Prostate gland (tissue), 2 donors: ENCODE results near the gene ATP1B1. TPM values are rescaled to one million over a fixed set of nuclear protein-coding genes. Genes with fewer than 3 reads are reported as not detected.

Source experiments
- DNase-seq: peaks from one replicate; pipeline ENCODE4 v3.0.0-alpha.2; 2019; ENCODE audit warnings: low spot score
- H3K27ac ChIP-seq, 2 donors: fragments of 200-600 bp; sonication (generic); 2 replicates each; pipeline ENCODE4 v1.5.1; 2017 to 2019
- H3K27me3 ChIP-seq: fragments of 200-600 bp; sonication (generic); replicated peaks from 2 replicates; pipeline ENCODE4 v1.5.1; 2019; ENCODE audit not compliant: insufficient read depth
- H3K36me3 ChIP-seq, 2 donors: fragments of 200-600 bp; sonication (generic); 1 replicate in 1 of 2; 2 replicates in 1 of 2; pipeline versions ENCODE4 v1.5.1 to v1.8.1; 2017 to 2019
- H3K4me1 ChIP-seq: fragments of 200-600 bp; sonication (generic); replicated peaks from 2 replicates; pipeline ENCODE4 v1.5.1; 2019
- H3K4me3 ChIP-seq, 2 donors: fragments of 200-600 bp; sonication (generic); 2 replicates each; pipeline ENCODE4 v1.5.1; 2017 to 2019
- H3K9me3 ChIP-seq: fragments of 200-600 bp; sonication (generic); 2 replicates; pipeline ENCODE4 v1.5.1; 2017
- CTCF ChIP-seq, 4 experiments: fragments of 200-600 bp in 2 of 4; fragments of 450-650 bp in 2 of 4; sonication (generic) in 2 of 4; IDR thresholded peaks; 1 replicate in 3 of 4; 2 replicates in 1 of 4; pipeline ENCODE4 v1.5.1; 2016 to 2019; ENCODE audit warnings: antibody characterized with exemption in 4 of 4, mild to moderate bottlenecking in 2 of 4, moderate library complexity in 2 of 4
- POLR2A ChIP-seq: fragments of 450-650 bp; IDR thresholded peaks from one replicate; pipeline ENCODE4 v1.6.1; 2016; ENCODE audit warnings: antibody characterized with exemption, mild to moderate bottlenecking
- POLR2AphosphoS5 ChIP-seq: sonication (generic); formaldehyde crosslinking; IDR thresholded peaks from one replicate; pipeline ENCODE4 v1.6.1; 2017; ENCODE audit warnings: antibody characterized with exemption
- WGBS: methylation state at CpG from one replicate; pipeline ENCODE4 v1.1.5; 2018; 5-methylcytosine and 5-hydroxymethylcytosine counted together
- intact Hi-C: fragments of 100-400 bp; cut with DNase I; formaldehyde crosslinking; loops from one replicate; pipeline ENCODE4 v1.14.2; 2022
- total RNA-seq, 2 donors: library from RNA; depleted of rRNA; stranded (reverse); fragments of >200 nt; gene quantifications; one replicate each; pipeline ENCODE4 v1.1.0, GENCODE V29; 2016

The ATP1B1 gene
- total RNA-seq, 2 donors from 2014 or later = 59.4 to 139 TPM

GRCh38 chr1:169142129-169142528 lies 35.6 kb downstream of the ATP1B1 start:
- H3K27ac ChIP-seq = no peak overlapping the region
- H3K4me1 ChIP-seq = no peaks in the 10 kb centered on the region
- 43% methylated on average over 1 of the region's 1 CpG for WGBS
- TF ChIP-seq POLR2AphosphoS5 (no peak), POLR2A (no peak), CTCF (IDR thresholded peaks at IDR 0.05) (no peak)
- DNase-seq = no peak
- no peaks in the 10 kb centered on the region for H3K27me3 ChIP-seq
- no peaks in the 10 kb centered on the region for H3K36me3 ChIP-seq
- H3K4me3 ChIP-seq = no peak overlapping the region
- no peaks in the 10 kb centered on the region for H3K9me3 ChIP-seq
- intact Hi-C loops = no loop called here

- H3K4me3 ChIP-seq = no peak overlapping the region
- no peak for TF ChIP-seq POLR2AphosphoS5
- TF ChIP-seq POLR2A = no peak
- TF ChIP-seq CTCF (IDR thresholded peaks at IDR 0.05) = no peak
- 84% methylated on average over 3 of the region's 3 CpGs for whole genome bisulfite sequencing
- no peaks in the 10 kb centered on the region for H3K27me3 ChIP-seq
- H3K4me1 ChIP-seq = no peaks in the 10 kb centered on the region
- H3K27ac ChIP-seq = no peak overlapping the region
- no peak for DNase-seq
- intact Hi-C loops = no loop called here
- no peaks in the 10 kb centered on the region for H3K36me3 ChIP-seq
- no peaks in the 10 kb centered on the region for H3K9me3 ChIP-seq
Observed at GRCh38 chr1:169143346-169143745, 36.9 kb downstream of the ATP1B1 start.

GRCh38 chr1:169143984-169144383 lies 37.5 kb downstream of the ATP1B1 start:
- no peaks in the 10 kb centered on the region for H3K36me3 ChIP-seq
- no peaks in the 10 kb centered on the region for H3K4me1 ChIP-seq
- H3K4me3 ChIP-seq = no peak overlapping the region
- H3K9me3 ChIP-seq = no peaks in the 10 kb centered on the region
- H3K27me3 ChIP-seq = no peaks in the 10 kb centered on the region
- TF ChIP-seq POLR2AphosphoS5 = no peak
- no peak for TF ChIP-seq CTCF (IDR thresholded peaks at IDR 0.05)
- no peak for TF ChIP-seq POLR2A
- H3K27ac ChIP-seq = no peak overlapping the region
- DNase-seq = no peak
- intact Hi-C loops = no loop called here

- intact Hi-C loops = no loop called here
- 88% methylated on average over 7 of the region's 7 CpGs for WGBS
- no peaks in the 10 kb centered on the region for H3K9me3 ChIP-seq
Observed at GRCh38 chr1:169144941-169145626, 38.6 kb downstream of the ATP1B1 start.

More at GRCh38 chr1:169144941-169145626, 38.6 kb downstream of the ATP1B1 start:
- TF ChIP-seq POLR2A = no peak
- TF ChIP-seq CTCF (IDR thresholded peaks at IDR 0.05) = no peak
- no peak for TF ChIP-seq POLR2AphosphoS5
- no peak for DNase-seq
- H3K4me1 ChIP-seq = no peaks in the 10 kb centered on the region
- no peak overlapping the region for H3K4me3 ChIP-seq
- H3K36me3 ChIP-seq = no peaks in the 10 kb centered on the region
- H3K27me3 ChIP-seq = no peaks in the 10 kb centered on the region
- no peak overlapping the region for H3K27ac ChIP-seq
